OCI-LY1 (cell line): Measurements from ENCODE around the gene PREB.

Experiments used
- H2AFZ ChIP-seq: fragments of 200-600 bp; sonication (generic), shearing (Covaris generic); 2 replicates; pipeline ENCODE4 v1.6.0; 2014; ENCODE audit warnings: antibody characterized with exemption, mild to moderate bottlenecking, low read length
- H3F3A ChIP-seq: fragments of 200-600 bp; sonication (generic), shearing (Covaris generic); 2 replicates; pipeline ENCODE4 v1.6.0; 2014; ENCODE audit warnings: mild to moderate bottlenecking, antibody characterized with exemption, low read length, moderate library complexity; ENCODE audit not compliant: insufficient read depth
- H3K27ac ChIP-seq: fragments of 200-600 bp; sonication (generic); 2 replicates; pipeline ENCODE4 v1.5.1; 2014; ENCODE audit warnings: low read length, mixed run types, mild to moderate bottlenecking, low read depth; ENCODE audit not compliant: poor library complexity, severe bottlenecking
- H3K27me3 ChIP-seq: fragments of 200-600 bp; sonication (generic); 2 replicates; pipeline ENCODE4 v1.6.0; 2014; ENCODE audit warnings: antibody characterized with exemption, mild to moderate bottlenecking, low read length, moderate library complexity; ENCODE audit not compliant: insufficient read depth
- H3K36me3 ChIP-seq: fragments of 200-600 bp; sonication (generic); 2 replicates; pipeline ENCODE4 v1.6.1; 2014; ENCODE audit warnings: mild to moderate bottlenecking, antibody characterized with exemption, low read length, moderate library complexity, mixed read lengths; ENCODE audit not compliant: insufficient read depth
- H3K4me1 ChIP-seq: fragments of 200-600 bp; sonication (generic); 2 replicates; pipeline ENCODE4 v1.5.1; 2014; ENCODE audit warnings: mild to moderate bottlenecking, low read length, moderate library complexity; ENCODE audit not compliant: insufficient read depth, severe bottlenecking
- H3K4me2 ChIP-seq: fragments of 200-600 bp; sonication (generic), shearing (Covaris generic); 2 replicates; pipeline ENCODE4 v1.6.1; 2014; ENCODE audit warnings: low read length
- H3K4me3 ChIP-seq: fragments of 200-600 bp; sonication (generic); 2 replicates; pipeline ENCODE4 v1.5.1; 2014; ENCODE audit warnings: low read length, low read depth, mild to moderate bottlenecking, mixed read lengths; ENCODE audit not compliant: poor library complexity, severe bottlenecking
- H3K79me2 ChIP-seq: fragments of 200-600 bp; shearing (Covaris generic); 2 replicates; pipeline ENCODE4 v1.6.1; 2016; ENCODE audit warnings: mixed run types, low read length, mixed read lengths; ENCODE audit not compliant: insufficient read depth
- H3K9ac ChIP-seq: fragments of 200-600 bp; sonication (generic), shearing (Covaris generic); 2 replicates; pipeline ENCODE4 v1.6.1; 2014; ENCODE audit warnings: mild to moderate bottlenecking, low read length, mixed read lengths
- H3K9me2 ChIP-seq: fragments of 200-600 bp; sonication (generic), shearing (Covaris generic); 2 replicates; pipeline ENCODE4 v1.6.1; 2014; ENCODE audit warnings: low read depth, mild to moderate bottlenecking, low read length, mixed read lengths
- H3K9me3 ChIP-seq: fragments of 200-600 bp; shearing (Covaris generic); 2 replicates; pipeline ENCODE4 v1.6.1; 2014; ENCODE audit warnings: low read length, mixed read lengths
- H4K20me1 ChIP-seq: fragments of 200-600 bp; sonication (generic), shearing (Covaris generic); 2 replicates; pipeline ENCODE4 v1.6.0; 2016; ENCODE audit warnings: mild to moderate bottlenecking, low read length; ENCODE audit not compliant: insufficient read depth
- CTCF ChIP-seq: fragments of 200-600 bp; sonication (generic), shearing (Covaris generic); IDR thresholded peaks from 2 replicates; pipeline ENCODE4 v1.5.1; 2017; ENCODE audit warnings: mild to moderate bottlenecking, antibody characterized with exemption, low read length, moderate library complexity, mixed read lengths
- EZH2 ChIP-seq: fragments of 200-600 bp; sonication (generic), shearing (Covaris generic); IDR thresholded peaks from 2 replicates; pipeline ENCODE4 v1.8.0; 2017; ENCODE audit warnings: borderline replicate concordance, mixed run types, mild to moderate bottlenecking, antibody characterized with exemption, low read length, moderate library complexity, mixed read lengths

PREB gene

GRCh38 chr2:27083410-27084296 lies 50.8 kb downstream of the PREB start:
- Histone ChIP-seq H4K20me1 (no peaks in the 10 kb centered on the region), H3K36me3 (no peaks in the 10 kb centered on the region), H3F3A (no peaks in the 10 kb centered on the region), H2AFZ (no peak overlapping the region), H3K4me2 (no peak overlapping the region), H3K27ac (no peak overlapping the region), H3K27me3 (peaks cover 11% of the 10 kb centered on the region; the same call in 1 of the 2 replicates), H3K4me3 (no peak overlapping the region), H3K79me2 (no peaks in the 10 kb centered on the region), H3K9ac (no peak overlapping the region), H3K9me2 (no peaks in the 10 kb centered on the region), H3K9me3 (no peaks in the 10 kb centered on the region), H3K4me1 (peaks cover 26% of the 10 kb centered on the region)
- TF ChIP-seq EZH2 (no peak), CTCF (no peak)

- Histone ChIP-seq H3F3A (no peaks in the 10 kb centered on the region), H4K20me1 (no peaks in the 10 kb centered on the region), H3K4me2 (no peak overlapping the region), H3K4me1 (peaks cover 26% of the 10 kb centered on the region), H3K9me2 (no peaks in the 10 kb centered on the region), H3K4me3 (no peak overlapping the region), H3K9me3 (no peaks in the 10 kb centered on the region), H3K79me2 (no peaks in the 10 kb centered on the region), H3K36me3 (no peaks in the 10 kb centered on the region), H3K9ac (no peak overlapping the region), H3K27ac (no peak overlapping the region), H3K27me3 (peaks cover 11% of the 10 kb centered on the region; the same call in 1 of the 2 replicates), H2AFZ (no peak overlapping the region)
- TF ChIP-seq EZH2 (no peak), CTCF (no peak)
Observed at GRCh38 chr2:27082773-27083409, 51.5 kb downstream of the PREB start.

- no peaks in the 10 kb centered on the region for H3K9me2 ChIP-seq
- peak overlapping the region; percentile 26; the same call in 1 of the 2 replicates for H3K9ac ChIP-seq
- peak overlapping the region; percentile 58 for H3K4me2 ChIP-seq
- H3K36me3 ChIP-seq = no peaks in the 10 kb centered on the region
- peaks cover 11% of the 10 kb centered on the region; the same call in 1 of the 2 replicates for H3K27me3 ChIP-seq
- peak overlapping the region; percentile 18 for H3K27ac ChIP-seq
- no peaks in the 10 kb centered on the region for H3K9me3 ChIP-seq
- TF ChIP-seq CTCF = no peak
- TF ChIP-seq EZH2 = no peak
- no peaks in the 10 kb centered on the region for H3K79me2 ChIP-seq
- no peak overlapping the region for H3K4me3 ChIP-seq
- H3K4me1 ChIP-seq = peaks cover 29% of the 10 kb centered on the region
- H4K20me1 ChIP-seq = no peaks in the 10 kb centered on the region
- H2AFZ ChIP-seq = no peak overlapping the region
- no peaks in the 10 kb centered on the region for H3F3A ChIP-seq
Observed at GRCh38 chr2:27081984-27082772, 52.3 kb downstream of the PREB start.
